Ramos (cell line): Measurements from ENCODE around the gene OR51G1.

Experiments
- in situ Hi-C: fragments of 300-500 bp; cut with MboI; formaldehyde crosslinking; loops from one replicate; pipeline ENCODE4 v1.14.3; 2022; ENCODE audit warnings: low sequenced_read_pairs; ENCODE audit not compliant: unreplicated experiment

OR51G1 gene

DNA sequence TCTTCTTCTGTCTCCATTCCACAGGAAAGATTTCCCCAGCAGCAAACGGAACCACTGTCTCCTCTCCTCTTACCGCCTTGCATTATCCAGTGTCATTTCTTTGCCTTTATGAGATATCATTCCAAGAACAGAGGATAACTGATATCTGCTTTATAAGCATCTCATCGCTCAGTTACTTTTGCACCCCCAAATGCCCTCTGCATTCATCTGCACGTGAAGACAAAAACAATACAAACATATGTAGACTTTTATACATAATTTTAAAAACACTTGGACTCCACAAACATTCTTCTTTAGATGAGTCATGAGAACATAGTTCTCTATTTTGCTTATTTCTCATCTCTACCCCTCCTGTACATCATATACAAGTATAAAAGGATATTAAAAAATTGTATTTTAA, 43.0 kb downstream of the OR51G1 start:
- in situ Hi-C loops, result no loop called here
